22Rv1 (cell line): ENCODE measurements around the gene STK10.

Source experiments
- H3K27ac ChIP-seq: fragments of 450-650 bp; 2 replicates; pipeline ENCODE4 v1.5.1; 2017
- CTCF ChIP-seq: fragments of 450-650 bp; IDR thresholded peaks from 2 replicates; pipeline ENCODE4 v1.5.1; 2017; ENCODE audit warnings: mild to moderate bottlenecking
- ZFX ChIP-seq: fragments of 450-650 bp; IDR thresholded peaks from 2 replicates; pipeline ENCODE4 v1.6.1; 2017; ENCODE audit warnings: antibody characterized with exemption, borderline replicate concordance

Gene STK10

DNA sequence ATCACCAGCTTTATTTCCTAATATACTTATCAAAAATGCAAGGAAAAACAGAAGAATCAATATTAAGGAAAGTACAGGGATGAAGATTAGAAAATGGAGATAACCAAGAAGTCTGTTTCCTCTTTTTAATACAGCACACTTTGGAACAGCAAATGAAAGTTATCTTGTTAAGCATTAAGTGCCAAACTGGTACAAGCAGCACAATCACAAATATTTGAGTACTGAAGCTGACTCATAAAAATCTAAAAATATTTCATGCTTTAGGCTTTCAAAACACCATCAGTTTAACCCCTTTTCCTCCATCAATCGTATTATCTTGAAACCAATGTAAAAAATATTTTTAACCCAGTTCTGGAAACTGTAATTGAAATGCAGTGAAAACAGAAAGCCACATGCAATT is 184.3 kb downstream of the STK10 start:
- peak overlapping the region; percentile 90 for H3K27ac ChIP-seq
- no peak for TF ChIP-seq ZFX

- peak overlapping the region; percentile 90 for H3K27ac ChIP-seq
- TF ChIP-seq ZFX: no peak
- no peak for TF ChIP-seq CTCF
These were observed 185.0 kb downstream of the STK10 start for GRCh38 chr5:172002840-172003512.

- no peak overlapping the region for H3K27ac ChIP-seq
- TF ChIP-seq ZFX: no peak
- peak; percentile 61 for TF ChIP-seq CTCF
These were observed 185.7 kb downstream of the STK10 start for GRCh38 chr5:172002310-172002709.

DNA sequence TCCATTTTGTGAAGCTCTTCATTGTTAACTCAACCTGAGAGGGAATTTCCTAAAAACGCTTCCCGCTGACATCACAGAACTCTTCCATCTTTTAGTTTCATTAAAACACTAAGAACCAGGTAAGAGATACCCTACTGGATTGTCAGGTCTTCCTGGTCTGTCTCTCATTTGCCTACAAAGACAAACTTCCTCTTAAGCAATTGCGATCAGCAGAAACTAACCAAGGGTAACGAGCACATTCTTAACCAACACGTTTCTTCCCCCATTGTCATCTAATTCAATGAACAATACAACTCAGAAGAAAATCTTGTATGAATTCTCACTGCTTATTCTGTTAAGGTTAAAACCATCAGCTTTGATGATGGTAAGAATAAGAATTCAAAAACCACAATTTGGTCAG is 188.1 kb downstream of the STK10 start:
- TF ChIP-seq ZFX (no peak), CTCF (no peak)
- H3K27ac ChIP-seq: no peak overlapping the region

GRCh38 chr5:171999100-171999499 is 188.9 kb downstream of the STK10 start:
- H3K27ac ChIP-seq: no peak overlapping the region

GRCh38 chr5:171997011-171997410 is 191.0 kb downstream of the STK10 start:
- H3K27ac ChIP-seq: 0 out of 2 replicates have a peak overlapping the region, but pooled peaks have one; percentile 10
- TF ChIP-seq ZFX (no peak), CTCF (no peak)

More at GRCh38 chr5:171999100-171999499, 188.9 kb downstream of the STK10 start:
- TF ChIP-seq CTCF (no peak), ZFX (no peak)

DNA sequence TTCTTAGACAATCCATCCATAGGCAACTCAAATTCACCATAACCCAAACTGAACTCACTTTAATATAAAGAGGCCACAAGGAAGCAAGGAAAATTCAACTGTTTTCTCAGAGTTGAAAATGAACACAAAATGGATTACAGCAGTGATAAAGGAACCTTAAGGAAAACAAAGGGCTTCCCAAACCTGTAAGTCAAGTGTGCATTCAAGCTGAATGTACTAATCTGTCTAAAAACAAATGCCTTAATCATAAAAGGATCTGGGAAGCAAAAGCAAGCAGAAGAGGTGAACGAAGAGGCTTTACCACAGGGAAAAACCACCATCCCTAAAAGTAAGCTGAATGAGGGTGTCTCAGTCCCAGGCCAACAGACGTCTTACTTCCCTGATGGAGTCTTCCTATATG is 195.2 kb downstream of the STK10 start:
- TF ChIP-seq ZFX (no peak), CTCF (no peak)

DNA sequence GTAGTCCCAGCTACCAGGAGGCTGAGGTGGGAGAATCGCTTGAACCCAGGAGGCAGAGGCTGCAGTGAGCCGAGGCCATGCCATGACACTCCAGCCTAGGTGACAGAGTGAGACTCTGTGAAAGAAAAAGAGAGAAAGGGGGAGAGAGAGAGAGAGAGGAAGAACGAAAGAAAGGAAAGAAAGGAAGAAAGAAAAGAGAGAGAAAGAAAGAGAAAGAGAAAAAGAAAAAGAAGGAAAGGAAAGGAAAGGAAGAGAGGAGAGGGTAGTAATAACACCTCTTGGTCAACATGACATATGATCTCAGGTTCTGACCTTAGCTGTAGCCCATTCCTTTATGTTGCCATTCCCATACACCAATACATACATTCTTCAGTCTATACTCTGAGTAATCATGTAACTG is 195.7 kb downstream of the STK10 start:
- H3K27ac ChIP-seq: no peak overlapping the region
- TF ChIP-seq CTCF (no peak), ZFX (no peak)

More for the DNA sequence above, 195.2 kb downstream of the STK10 start:
- H3K27ac ChIP-seq: no peak overlapping the region
